Left ventricle myocardium inferior (tissue), 1 donor: Measurements from ENCODE around the gene ITGA2. TPM values are rescaled to one million over a fixed set of nuclear protein-coding genes. Genes with fewer than 3 reads are reported as not detected.
"Not testable (repeated sequence)": the region's sequence is repeated elsewhere in the genome, so short reads cannot be mapped to it uniquely, and the experiment has no call there.

Source experiments
- DNase-seq: peaks from one replicate; pipeline ENCODE4 v3.0.0-alpha.2; 2020
- H3K27ac ChIP-seq: fragments of 200-600 bp; replicated peaks from 2 replicates; pipeline ENCODE4 v1.8.0; 2021
- H3K27me3 ChIP-seq: fragments of 200-600 bp; 2 replicates; pipeline ENCODE4 v1.8.0; 2021; ENCODE audit warnings: low read depth
- H3K36me3 ChIP-seq: fragments of 200-600 bp; 2 replicates; pipeline ENCODE4 v1.8.0; 2021
- H3K4me1 ChIP-seq: fragments of 200-600 bp; 2 replicates; pipeline ENCODE4 v1.8.0; 2021
- H3K4me3 ChIP-seq: fragments of 200-600 bp; 2 replicates; pipeline ENCODE4 v1.8.0; 2021; ENCODE audit warnings: mild to moderate bottlenecking, moderate library complexity
- H3K9me3 ChIP-seq: fragments of 200-600 bp; replicated peaks from 2 replicates; pipeline ENCODE4 v1.8.0; 2021
- intact Hi-C: fragments of 100-400 bp; cut with micrococcal nuclease; formaldehyde crosslinking; loops from one replicate; pipeline ENCODE4 v1.11.0; 2022
- total RNA-seq: library from RNA; stranded (reverse); fragmentation: NEBNext Ultra II Directional; extraction: Animal tissue kit (Norgen Biotek cat#: 25700); gene quantifications from one replicate; pipeline ENCODE4 v1.2.1, GENCODE V29; 2021
- TF ChIP-seq, protein P1 (sequence below): fragments of 200-600 bp; IDR thresholded peaks from 2 replicates; pipeline ENCODE4 v1.8.0; 2021; ENCODE audit warnings: antibody characterized with exemption, mild to moderate bottlenecking, borderline replicate concordance
- donor health status: DM: no; HTN: yes; CAD: no; lungs with severe emphysema.

The ITGA2 gene
- total RNA-seq, 1 donor from 2014 or later: 0.80 TPM

DNA sequence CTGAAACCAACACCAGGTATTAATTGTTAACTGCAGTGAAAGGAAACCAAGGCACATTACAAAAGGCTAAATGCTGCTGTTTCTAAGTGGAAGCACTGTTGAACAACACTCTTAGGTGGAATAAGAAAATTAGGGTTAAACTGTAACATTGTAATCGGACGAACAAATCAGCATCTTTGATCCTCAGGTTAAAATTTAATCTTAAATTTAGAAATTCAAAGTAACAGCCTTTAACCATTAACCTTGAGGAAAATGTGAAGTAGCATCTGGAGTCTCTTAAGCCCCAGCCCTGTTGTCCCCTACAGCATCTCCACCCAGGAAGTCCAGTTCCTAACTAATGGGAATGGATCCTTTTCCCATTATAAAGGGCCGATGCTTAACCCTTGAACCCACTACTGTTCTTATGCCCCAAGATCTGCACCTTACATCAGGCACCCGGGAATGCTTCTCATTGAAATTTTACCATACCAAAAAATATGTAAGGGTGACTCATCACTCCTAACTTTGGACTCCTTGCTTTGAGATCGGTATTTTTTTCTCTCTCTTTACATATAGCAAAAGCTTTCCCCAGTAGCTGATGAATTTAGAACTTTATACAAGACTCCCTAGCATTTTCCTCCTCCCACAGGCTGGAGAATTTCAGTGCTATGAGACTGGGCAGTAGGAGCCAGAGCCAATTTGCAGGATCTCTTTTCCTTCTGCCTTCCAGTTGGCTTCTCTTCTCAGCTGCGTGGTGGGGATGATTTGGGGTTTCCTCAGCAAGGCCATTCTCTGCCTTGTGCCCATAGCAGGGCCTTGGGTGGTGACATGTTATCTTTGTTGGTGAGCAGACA, 32.0 kb upstream of the ITGA2 start:
- intact Hi-C loops: no loop called here
- H3K9me3 ChIP-seq: peaks cover 5% of the 10 kb centered on the region
- H3K27ac ChIP-seq: no peak overlapping the region
- H3K36me3 ChIP-seq: peaks cover 14% of the 10 kb centered on the region
- no peak for DNase-seq
- no peak overlapping the region for H3K4me3 ChIP-seq
- no peaks in the 10 kb centered on the region for H3K27me3 ChIP-seq
- H3K4me1 ChIP-seq: peaks cover 7% of the 10 kb centered on the region
- TF ChIP-seq, protein P1, sequence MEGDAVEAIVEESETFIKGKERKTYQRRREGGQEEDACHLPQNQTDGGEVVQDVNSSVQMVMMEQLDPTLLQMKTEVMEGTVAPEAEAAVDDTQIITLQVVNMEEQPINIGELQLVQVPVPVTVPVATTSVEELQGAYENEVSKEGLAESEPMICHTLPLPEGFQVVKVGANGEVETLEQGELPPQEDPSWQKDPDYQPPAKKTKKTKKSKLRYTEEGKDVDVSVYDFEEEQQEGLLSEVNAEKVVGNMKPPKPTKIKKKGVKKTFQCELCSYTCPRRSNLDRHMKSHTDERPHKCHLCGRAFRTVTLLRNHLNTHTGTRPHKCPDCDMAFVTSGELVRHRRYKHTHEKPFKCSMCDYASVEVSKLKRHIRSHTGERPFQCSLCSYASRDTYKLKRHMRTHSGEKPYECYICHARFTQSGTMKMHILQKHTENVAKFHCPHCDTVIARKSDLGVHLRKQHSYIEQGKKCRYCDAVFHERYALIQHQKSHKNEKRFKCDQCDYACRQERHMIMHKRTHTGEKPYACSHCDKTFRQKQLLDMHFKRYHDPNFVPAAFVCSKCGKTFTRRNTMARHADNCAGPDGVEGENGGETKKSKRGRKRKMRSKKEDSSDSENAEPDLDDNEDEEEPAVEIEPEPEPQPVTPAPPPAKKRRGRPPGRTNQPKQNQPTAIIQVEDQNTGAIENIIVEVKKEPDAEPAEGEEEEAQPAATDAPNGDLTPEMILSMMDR: no peak

GRCh38 chr5:52961274-52961681, 27.9 kb upstream of the ITGA2 start:
- no peaks in the 10 kb centered on the region for H3K36me3 ChIP-seq
- no peak overlapping the region for H3K4me3 ChIP-seq
- no peak overlapping the region for H3K27ac ChIP-seq
- intact Hi-C loops: no loop called here
- peaks cover 7% of the 10 kb centered on the region for H3K4me1 ChIP-seq
- TF ChIP-seq, protein P1: no peak
- no peaks in the 10 kb centered on the region for H3K27me3 ChIP-seq
- no peak for DNase-seq
- peaks cover 5% of the 10 kb centered on the region for H3K9me3 ChIP-seq

GRCh38 chr5:52963636-52964035, 25.5 kb upstream of the ITGA2 start:
- H3K27ac ChIP-seq: no peak overlapping the region
- TF ChIP-seq, protein P1: no peak
- no peak for DNase-seq
- H3K36me3 ChIP-seq: no peaks in the 10 kb centered on the region
- peaks cover 12% of the 10 kb centered on the region for H3K9me3 ChIP-seq
- H3K4me1 ChIP-seq: peaks cover 7% of the 10 kb centered on the region
- intact Hi-C loops: no loop called here
- H3K27me3 ChIP-seq: no peaks in the 10 kb centered on the region
- H3K4me3 ChIP-seq: no peak overlapping the region

DNA sequence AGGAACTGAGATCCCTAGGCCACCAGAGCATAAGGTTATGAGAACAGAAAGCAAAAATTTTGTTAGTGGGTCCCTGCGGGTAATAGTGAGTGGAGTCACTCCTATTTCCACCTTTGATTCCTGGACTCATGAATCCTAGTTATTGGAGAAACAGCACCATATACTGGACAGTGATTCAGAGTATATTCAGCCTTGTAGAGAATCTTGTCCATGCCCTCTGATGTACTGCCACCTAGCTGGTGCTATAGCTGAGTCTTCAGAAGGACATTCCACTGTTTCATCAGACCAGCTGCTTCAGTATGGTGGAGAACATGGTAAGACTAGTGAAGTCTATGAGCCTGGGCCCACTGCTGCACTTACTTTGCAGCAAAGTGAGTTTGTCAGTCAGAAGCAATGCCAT, 25.0 kb upstream of the ITGA2 start:
- DNase-seq: no peak
- intact Hi-C loops: no loop called here
- TF ChIP-seq, protein P1: no peak
- Histone ChIP-seq H3K9me3 (peaks cover 17% of the 10 kb centered on the region), H3K4me3 (no peak overlapping the region), H3K27me3 (no peaks in the 10 kb centered on the region), H3K36me3 (no peaks in the 10 kb centered on the region), H3K27ac (no peak overlapping the region), H3K4me1 (peaks cover 7% of the 10 kb centered on the region)

DNA sequence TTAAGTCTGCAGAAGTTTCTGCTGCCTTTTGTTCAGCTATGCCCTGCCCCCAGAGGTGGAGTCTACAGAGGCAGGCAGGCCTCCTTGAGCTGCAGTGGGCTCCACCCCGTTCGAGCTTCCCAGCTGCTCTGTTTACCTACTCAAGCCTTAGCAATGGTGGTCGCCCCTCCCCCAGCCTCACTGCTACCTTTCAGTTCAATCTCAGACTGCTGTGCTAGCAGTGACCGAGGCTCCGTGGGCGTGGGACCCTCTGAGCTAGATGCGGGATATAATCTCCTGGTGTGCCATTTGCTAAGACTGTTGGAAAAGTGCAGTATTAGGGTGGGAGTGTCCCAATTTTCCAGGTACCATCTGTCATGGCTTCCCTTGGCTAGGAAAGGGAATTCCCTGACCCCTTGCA, 13.0 kb upstream of the ITGA2 start:
- peaks cover 25% of the 10 kb centered on the region for H3K9me3 ChIP-seq
- H3K4me1 ChIP-seq, intact Hi-C loops, H3K27me3 ChIP-seq, DNase-seq, H3K27ac ChIP-seq, H3K36me3 ChIP-seq, H3K4me3 ChIP-seq: not testable (repeated sequence)

- no peak for DNase-seq
- Histone ChIP-seq H3K9me3 (peaks cover 25% of the 10 kb centered on the region), H3K4me3 (no peak overlapping the region), H3K27me3 (no peaks in the 10 kb centered on the region), H3K27ac (no peak overlapping the region), H3K4me1 (no peaks in the 10 kb centered on the region), H3K36me3 (no peaks in the 10 kb centered on the region)
- intact Hi-C loops: no loop called here
- TF ChIP-seq, protein P1: no peak
These were observed 11.8 kb upstream of the ITGA2 start for GRCh38 chr5:52977264-52977897.
